Lung microvascular endothelial cell (primary cell): Measurements from ENCODE around the gene DPH2. TPM values are rescaled to one million over a fixed set of nuclear protein-coding genes. Genes with fewer than 3 reads are reported as not detected.

Experiments
- total RNA-seq: library from RNA; depleted of rRNA; stranded (reverse); fragments of >200 nt; gene quantifications from 2 replicates; pipeline ENCODE4 v1.2.1, GENCODE V29; 2014

DPH2 gene
- total RNA-seq, 1 donor from 2014 or later, result 19.0 TPM

Other genes starting within 250 kb of the DPH2 start
- not detected in 2 replicates for gene ARTN, start 36.2 kb upstream of the DPH2 start, total RNA-seq
- gene IPO13, start 23.1 kb upstream of the DPH2 start, total RNA-seq, result 5.4 and 8.5 TPM in 2 replicates
- 110 and 164 TPM in 2 replicates for gene ATP6V0B, start 5.0 kb downstream of the DPH2 start, total RNA-seq
- 40.1 and 41.9 TPM in 2 replicates for gene B4GALT2, start 9.2 kb downstream of the DPH2 start, total RNA-seq
- 0.65 and 0.79 TPM in 2 replicates for gene CCDC24, start 21.6 kb downstream of the DPH2 start, total RNA-seq
- under 0.01 and 0.40 TPM in 2 replicates for gene SLC6A9, start 61.5 kb downstream of the DPH2 start, total RNA-seq
- not detected in 2 replicates for gene KLF17, start 148.8 kb downstream of the DPH2 start, total RNA-seq
- gene KLF18, start 171.6 kb downstream of the DPH2 start, total RNA-seq, result not detected in 2 replicates
- gene DMAP1, start 243.5 kb downstream of the DPH2 start, total RNA-seq, result 13.3 and 16.6 TPM in 2 replicates